Measurements from ENCODE around the gene SRPRB. TPM values are rescaled to one million over a fixed set of nuclear protein-coding genes. Genes with fewer than 3 reads are reported as not detected.

Gene SRPRB
- total RNA-seq, 1 experiment from 2014 or later = 69.9 TPM

GRCh38 chr3:133866141-133866540 is 60.5 kb downstream of the SRPRB start:
- no peak for DNase-seq (ENCODE audit: low read depth in 1 of 2, low spot score in 2 of 2)
- no peak overlapping the region for H3K4me3 ChIP-seq
- no peaks in the 10 kb centered on the region for H3K27me3 ChIP-seq (replicated peaks)
- no peaks in the 10 kb centered on the region for H3K4me1 ChIP-seq (replicated peaks)
- no peaks in the 10 kb centered on the region for H3K36me3 ChIP-seq
- no peak overlapping the region for H3K27ac ChIP-seq
- no peaks in the 10 kb centered on the region for H3K9me3 ChIP-seq (replicated peaks)

- no peaks in the 10 kb centered on the region for H3K9me3 ChIP-seq (replicated peaks)
- H3K36me3 ChIP-seq = no peaks in the 10 kb centered on the region
- H3K27me3 ChIP-seq (replicated peaks) = no peaks in the 10 kb centered on the region
- no peak overlapping the region for H3K27ac ChIP-seq
- DNase-seq (ENCODE audit: low read depth in 1 of 2, low spot score in 2 of 2) = no peak
- no peak overlapping the region for H3K4me3 ChIP-seq
- H3K4me1 ChIP-seq (replicated peaks) = no peaks in the 10 kb centered on the region
Observed at GRCh38 chr3:133868186-133868585, 62.6 kb downstream of the SRPRB start.

GRCh38 chr3:133868758-133869475 is 63.3 kb downstream of the SRPRB start:
- H3K9me3 ChIP-seq (replicated peaks) = no peaks in the 10 kb centered on the region
- H3K4me1 ChIP-seq (replicated peaks) = no peaks in the 10 kb centered on the region
- no peak for DNase-seq (ENCODE audit: low read depth in 1 of 2, low spot score in 2 of 2)
- H3K27me3 ChIP-seq (replicated peaks) = no peaks in the 10 kb centered on the region
- no peaks in the 10 kb centered on the region for H3K36me3 ChIP-seq
- no peak overlapping the region for H3K27ac ChIP-seq
- H3K4me3 ChIP-seq = no peak overlapping the region

GRCh38 chr3:133869586-133869985 is 64.0 kb downstream of the SRPRB start:
- H3K4me3 ChIP-seq = no peak overlapping the region
- no peak for DNase-seq (ENCODE audit: low read depth in 1 of 2, low spot score in 2 of 2)
- H3K27ac ChIP-seq = no peak overlapping the region
- no peaks in the 10 kb centered on the region for H3K4me1 ChIP-seq (replicated peaks)
- H3K27me3 ChIP-seq (replicated peaks) = no peaks in the 10 kb centered on the region
- H3K9me3 ChIP-seq (replicated peaks) = no peaks in the 10 kb centered on the region
- H3K36me3 ChIP-seq = no peaks in the 10 kb centered on the region

GRCh38 chr3:133870822-133871221 is 65.2 kb downstream of the SRPRB start:
- no peaks in the 10 kb centered on the region for H3K4me1 ChIP-seq (replicated peaks)
- H3K27me3 ChIP-seq (replicated peaks) = no peaks in the 10 kb centered on the region
- H3K27ac ChIP-seq = no peak overlapping the region
- H3K4me3 ChIP-seq = no peak overlapping the region
- DNase-seq (ENCODE audit: low read depth in 1 of 2, low spot score in 2 of 2) = no peak
- no peaks in the 10 kb centered on the region for H3K9me3 ChIP-seq (replicated peaks)
- H3K36me3 ChIP-seq = no peaks in the 10 kb centered on the region

Other genes starting within 250 kb of the SRPRB start
- gene CDV3, start 232.1 kb upstream of the SRPRB start, total RNA-seq (2014; rRNA removed; shearing (Covaris generic)) = 119 and 134 TPM in 2 replicates
- gene TOPBP1, start 143.9 kb upstream of the SRPRB start, total RNA-seq (2014; rRNA removed; shearing (Covaris generic)) = 35.7 and 58.0 TPM in 2 replicates
- not detected in 2 replicates for gene TF, start 59.4 kb upstream of the SRPRB start, total RNA-seq (2014; rRNA removed; shearing (Covaris generic))
- gene RAB6B, start 90.1 kb downstream of the SRPRB start, total RNA-seq (2014; rRNA removed; shearing (Covaris generic)) = 0.06 and 0.18 TPM in 2 replicates
- gene SLCO2A1, start 224.1 kb downstream of the SRPRB start, total RNA-seq (2014; rRNA removed; shearing (Covaris generic)) = 0.16 TPM in 1 of 2 replicates, not detected in the other